GM18499 (cell line): ENCODE data around the gene CDH13.

Source experiments
- ATAC-seq: cut with Tn5 transposase; IDR thresholded peaks from one replicate; pipeline ENCODE4 v1.9.1; 2021; ENCODE audit warnings: moderate number of reproducible peaks; ENCODE audit not compliant: insufficient read depth, unreplicated experiment

Gene CDH13

DNA sequence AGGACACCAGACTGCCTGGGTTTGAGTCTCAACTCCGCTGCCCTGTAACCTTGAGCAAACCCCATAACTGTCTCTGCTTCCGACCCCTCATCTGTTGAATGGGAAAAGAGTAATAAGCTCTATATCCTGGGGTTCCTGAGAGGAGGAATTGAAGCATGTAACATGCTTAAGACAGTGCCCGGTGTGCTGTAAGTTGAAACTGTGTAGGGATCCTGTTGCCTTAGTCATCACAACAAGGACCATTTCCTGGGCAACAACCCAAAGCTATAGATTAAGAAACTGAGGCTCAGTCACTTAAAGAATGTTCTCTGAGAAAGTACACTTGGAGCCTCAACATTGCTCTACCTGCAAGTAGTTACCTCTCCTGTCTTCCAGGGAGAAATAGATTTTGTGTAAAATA, 23.0 kb downstream of the CDH13 start:
- no peak for ATAC-seq

DNA sequence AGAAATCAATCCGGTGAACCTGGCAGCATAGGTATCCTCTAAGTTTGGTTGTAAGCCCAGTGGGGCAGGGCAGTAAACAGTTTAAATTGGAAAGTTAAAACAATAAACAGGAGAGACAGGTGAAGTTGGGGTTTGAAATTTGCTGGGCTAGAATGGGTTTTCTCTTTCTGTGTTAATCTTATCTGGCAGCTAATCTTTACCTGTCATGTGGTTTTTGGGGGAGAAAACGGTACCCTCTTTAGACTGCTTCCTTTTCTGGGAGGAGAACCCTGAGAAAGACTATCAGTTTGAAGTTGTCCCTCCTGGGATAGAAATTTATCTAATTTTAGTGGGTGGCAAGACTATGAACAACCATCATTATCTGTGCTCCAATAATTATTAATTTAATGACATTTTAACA, 24.0 kb downstream of the CDH13 start:
- no peak for ATAC-seq

DNA sequence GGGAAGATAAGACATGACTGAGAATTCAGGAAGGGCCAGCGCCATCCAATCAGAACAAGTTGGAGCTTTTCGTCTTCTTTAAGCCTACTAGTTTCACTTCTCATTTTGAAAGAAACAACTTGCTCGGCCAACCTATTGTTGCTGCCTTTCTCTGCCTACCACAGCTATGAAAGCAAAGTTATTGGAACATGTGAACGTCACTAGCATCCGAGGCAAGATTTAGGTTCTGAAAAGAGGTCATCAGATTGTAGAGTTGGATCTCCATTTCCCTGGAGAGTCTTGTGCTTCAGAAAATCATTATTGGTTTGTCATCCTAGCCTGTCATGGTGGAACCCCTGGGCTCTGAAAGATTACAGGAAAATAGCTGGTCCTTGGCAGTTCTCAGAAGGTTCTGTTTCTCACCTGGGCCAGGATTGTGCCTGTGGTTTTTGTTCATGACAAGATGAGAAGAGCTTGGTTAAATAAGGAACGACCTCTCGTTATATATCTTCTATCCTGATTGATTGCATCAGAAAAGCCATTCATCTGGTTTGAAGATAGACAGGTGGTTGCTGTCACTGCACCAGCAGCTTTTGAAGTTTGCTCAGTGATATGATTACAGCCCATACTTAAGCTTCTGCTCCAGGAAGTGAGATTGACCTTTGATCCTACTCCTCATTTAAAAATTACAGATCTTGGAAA, 25.3 kb downstream of the CDH13 start:
- no peak for ATAC-seq

DNA sequence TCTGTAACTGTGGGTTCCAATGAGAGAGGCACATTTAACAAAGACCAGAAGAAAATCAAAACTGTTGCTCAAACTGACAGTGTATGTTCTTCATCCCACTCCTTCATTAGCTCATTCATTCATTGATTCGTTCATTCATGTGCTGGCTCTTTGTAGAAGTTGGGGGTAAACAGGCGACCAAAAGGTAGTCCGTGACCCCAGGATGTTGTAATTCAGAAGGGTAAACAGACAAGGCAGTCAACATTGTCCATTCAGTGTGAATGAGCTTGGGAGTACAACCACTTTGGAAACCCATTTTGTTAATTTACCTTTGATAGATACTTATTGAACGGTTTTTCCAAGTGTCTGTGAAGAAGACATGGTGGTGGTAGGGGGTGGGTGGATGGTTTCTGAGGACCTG, 26.1 kb downstream of the CDH13 start:
- no peak for ATAC-seq

DNA sequence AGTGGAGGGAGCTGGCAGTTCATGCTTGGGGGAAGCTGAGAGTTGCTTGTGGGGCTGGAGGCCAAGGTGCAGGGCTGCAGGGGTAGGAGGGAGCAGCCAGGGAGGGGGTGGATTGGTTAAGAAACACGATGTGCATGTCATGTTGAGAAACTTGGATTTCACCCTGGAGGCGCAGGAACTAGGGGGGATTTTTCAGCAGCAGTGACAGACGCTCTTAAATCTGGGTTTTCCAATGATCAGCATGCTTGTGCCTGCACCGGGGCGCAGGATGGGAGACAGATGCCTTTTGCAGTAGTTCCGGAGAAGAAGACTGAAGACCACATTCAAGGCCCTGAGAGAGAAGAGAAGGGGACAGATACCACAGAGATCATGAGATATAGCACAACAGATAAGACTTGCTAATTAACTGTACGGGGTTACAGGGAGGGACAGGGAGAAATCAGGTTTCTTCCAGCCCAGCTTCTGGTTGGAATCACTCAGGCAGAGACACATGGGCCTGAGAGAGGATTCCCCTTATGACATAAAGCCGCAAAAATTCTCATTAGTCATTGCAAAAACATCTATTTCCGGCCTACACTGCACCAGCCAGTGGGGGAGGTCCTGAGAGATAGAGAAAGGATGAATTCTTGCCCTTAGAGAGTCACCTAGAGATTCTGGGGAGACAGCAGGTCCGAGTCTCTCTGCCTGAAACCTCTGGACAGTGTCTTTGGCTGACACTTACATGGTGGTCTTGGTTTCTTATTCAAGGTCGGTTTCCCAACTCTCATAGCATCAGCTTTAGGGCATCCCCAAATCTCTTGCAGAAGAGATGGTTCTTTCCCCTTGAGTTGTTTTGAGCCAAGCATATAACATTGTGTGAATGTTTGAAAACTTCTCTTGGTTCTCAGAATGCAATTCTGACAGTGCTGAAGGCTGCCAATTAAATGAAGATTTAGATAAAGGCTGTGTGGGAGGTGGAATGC, 27.1 kb downstream of the CDH13 start:
- peak; percentile 60 for ATAC-seq

DNA sequence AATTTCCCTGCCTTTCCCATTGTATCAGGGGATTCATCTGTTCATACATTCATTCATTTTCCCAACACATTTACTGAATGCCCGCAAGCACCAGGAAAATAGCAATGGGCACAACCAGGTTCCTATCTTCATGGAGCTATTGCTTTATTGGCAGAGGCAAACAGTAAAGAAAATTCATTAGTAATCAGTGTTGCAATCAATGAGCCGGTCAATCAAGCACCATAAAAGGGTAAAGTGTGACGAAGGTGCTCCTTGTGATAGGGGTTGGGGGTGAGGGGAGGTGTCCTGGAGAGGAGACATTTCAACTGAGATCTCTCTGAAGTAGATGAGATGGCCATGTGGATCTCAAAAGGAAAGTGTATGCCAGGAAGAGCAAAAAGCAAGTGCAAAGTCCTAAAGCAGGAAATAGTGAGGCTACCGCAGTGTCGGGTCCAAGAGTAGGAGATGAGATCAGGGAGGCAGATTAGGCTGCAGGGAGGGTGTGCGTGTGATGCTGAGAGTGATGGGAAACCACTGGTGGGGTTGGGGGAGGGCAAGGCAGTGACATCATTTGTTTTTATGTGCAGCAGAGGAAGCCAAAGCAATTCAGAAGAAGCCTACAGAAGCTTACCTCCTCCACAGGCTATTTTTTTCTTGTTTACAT, 28.4 kb downstream of the CDH13 start:
- no peak for ATAC-seq

DNA sequence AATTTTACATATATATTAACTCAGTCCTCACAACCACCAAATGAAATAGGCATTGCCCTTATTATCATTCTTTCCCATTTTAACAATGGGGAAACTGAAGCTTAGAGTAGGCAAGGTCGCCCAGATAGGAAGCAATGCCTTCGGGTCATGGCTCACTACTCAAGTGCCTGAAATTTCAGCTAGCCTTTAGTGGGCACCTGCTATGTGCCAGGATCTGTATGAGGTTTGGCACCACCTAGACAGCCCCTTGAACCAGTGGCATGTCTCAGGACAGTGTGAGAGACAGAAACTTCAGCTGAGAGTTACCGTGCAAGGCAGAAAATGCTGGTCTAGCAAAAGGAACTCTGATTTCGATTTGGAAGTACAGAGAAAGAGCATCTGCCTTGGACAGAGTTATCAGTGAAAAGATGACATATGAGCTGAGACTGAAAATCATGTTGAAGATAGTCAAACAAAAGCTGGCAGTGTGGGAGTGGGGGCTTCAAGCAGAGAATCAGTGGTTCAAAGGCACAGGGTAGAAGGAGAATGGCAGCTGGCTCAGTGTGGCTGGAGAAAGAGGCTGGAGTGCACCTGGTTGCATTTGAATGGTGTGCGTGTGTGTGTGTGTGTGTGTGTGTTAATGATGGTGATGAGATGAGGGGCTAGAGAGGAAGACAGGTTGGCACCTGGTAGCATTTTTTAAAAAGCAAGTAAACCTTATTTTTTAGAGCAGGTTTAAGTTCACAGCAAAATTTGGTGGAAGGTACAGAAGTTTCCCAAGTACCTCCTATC, 29.1 kb downstream of the CDH13 start:
- no peak for ATAC-seq

DNA sequence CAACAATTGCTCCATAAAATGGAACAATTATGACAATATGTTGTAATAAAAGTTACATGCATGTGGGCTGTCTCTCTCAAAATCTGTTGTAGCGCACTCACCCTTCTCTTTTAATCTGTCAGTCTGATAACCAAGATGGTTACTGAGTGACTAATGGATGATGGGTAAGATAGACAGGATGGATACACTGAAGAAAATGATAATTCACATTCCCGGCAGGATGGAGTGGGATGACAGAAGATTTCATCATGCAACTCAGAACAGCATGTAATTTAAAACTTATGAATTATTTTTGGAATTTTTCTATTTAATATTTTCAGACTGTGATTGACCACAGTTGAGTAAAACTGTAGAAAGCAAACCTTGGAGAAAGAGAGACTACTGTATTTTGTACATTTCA, 30.5 kb downstream of the CDH13 start:
- no peak for ATAC-seq

DNA sequence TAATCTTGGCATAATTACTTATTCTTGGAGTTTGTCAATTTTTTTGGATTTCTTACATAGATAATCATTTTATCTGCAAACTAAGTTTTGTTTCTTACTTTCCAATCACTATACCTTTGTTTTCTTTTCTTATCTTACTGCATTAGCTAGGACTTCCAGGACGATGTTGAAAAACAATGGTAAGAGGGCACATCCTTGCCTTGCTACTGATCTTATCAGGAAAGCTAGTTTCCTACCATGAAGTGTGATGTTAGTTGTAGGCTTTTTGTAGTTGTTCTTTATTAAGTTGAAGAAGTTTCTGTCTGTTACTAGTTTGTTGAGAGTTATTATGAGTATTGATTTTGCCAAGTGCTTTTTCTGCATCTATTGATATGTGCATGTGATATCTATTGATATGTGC, 31.0 kb downstream of the CDH13 start:
- ATAC-seq, result no peak

DNA sequence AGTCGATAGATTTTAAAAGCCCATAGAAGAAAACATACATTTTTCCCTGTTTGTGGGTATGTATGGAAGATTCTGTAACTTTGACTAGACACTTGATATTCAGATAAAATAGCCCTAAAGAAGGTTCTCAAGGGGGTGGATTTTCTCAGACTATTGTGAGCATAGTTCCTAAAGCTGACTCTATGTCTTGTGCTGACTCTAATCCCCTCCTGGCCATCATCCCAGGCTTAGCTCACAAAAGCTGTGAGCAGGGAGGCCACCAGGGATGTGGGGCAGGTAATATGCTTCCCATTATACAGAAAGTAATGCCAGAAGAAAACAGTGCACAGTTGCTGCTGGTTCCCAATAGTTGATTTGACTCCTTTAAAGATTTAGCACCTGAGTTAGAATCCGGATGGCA, 32.0 kb downstream of the CDH13 start:
- ATAC-seq, result no peak

DNA sequence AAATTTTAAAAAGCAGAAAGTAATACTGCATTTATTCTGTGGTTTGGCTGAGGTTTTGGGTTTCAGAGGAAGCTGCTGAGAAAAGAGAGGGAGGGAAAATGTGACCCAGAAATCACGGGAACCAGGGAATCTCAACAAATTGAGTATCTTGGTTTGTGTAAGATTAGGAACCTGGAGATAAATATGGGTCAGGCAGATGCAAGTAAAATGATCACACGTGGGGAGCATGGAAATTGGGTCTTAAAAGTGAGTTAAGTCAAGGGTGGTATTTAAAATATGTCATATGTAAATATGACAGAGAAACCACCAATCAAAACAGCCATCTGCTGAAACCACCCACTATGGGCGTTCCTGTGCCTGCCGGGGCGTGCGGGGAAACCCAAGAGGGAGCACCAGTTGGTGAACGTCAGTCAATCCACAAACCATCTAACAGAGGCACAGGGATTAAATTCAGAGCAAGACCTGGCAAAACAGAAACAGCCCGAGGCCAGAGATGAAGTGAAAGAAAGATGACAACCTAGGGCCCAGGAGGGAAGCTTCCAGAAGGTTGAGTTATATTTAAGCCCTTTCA, 33.4 kb downstream of the CDH13 start:
- no peak for ATAC-seq

DNA sequence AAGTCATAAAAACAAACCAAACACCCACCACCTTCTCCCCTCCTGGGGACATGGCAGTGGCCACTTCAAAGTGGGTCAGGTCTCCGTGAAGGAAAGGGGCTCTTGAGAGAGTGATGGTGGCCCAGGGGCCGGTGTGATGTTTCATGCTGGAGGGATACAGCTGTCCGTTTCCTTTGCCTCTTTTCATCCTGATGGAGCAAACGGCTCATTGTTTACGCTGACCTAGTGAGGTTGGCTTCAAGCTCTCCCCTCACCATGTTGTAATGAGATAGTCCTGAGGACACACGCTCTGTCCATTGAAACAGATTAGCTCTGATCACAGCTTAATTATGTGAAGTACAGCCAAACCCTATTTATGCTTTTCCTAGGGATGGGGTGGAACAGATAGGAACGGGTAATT, 34.2 kb downstream of the CDH13 start:
- no peak for ATAC-seq

DNA sequence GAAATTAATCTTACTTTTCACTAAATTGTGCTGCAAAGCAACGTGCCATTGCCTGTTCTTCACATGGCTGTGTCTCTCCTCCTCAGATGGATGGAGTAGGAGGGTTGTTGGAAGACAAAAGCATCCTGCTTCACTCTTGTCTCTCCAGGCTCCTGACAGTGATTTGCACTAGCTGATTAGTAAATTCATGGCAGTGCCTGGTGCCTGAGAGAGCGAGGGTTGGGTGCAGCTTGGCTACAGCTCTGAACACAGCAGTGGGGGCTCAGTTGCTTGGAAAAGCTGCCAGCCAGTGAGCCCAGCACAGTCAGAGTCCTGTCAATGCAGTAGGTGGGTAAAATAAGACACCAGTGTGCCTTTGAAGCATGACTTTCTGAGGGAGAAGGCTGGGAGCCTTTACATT, 37.4 kb downstream of the CDH13 start:
- ATAC-seq, result no peak

DNA sequence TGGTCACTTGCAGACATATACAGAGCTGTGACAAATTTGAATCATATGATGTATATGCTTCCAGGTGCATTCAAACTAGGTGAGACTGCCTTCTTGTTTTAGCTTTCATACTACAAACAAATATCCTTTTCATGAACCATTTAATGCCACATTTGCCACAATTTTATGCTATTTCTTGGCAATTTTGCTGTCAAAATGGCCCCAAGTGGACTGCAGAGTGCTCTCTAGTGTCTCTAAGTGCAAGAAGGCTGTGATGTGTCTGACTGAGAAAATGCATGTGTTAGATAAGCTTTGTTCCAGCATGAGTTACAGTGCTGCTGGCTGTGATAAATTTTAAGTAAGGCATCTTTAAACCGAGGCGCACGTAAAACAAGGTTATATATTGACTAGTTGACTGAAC, 38.3 kb downstream of the CDH13 start:
- ATAC-seq, result no peak

DNA sequence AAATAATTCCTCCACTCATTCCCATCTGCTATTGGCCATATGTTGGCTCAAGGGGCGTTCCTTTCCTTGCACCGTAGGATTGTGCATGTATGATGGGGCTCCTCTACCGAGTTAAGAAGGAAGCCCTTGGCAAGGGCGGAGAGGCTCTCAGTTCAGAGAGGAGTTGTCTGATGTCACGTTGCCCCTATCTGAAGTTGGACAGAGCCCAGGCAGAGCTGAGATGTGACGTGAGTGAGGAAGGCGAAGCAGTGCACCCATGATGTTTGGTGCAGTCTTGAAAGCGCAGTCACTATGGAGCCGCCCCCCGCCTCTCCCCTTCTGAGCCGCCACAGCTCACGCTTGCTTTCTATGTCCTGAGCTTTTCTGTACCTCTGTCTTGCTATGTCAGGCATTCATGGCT, 40.7 kb downstream of the CDH13 start:
- no peak for ATAC-seq

DNA sequence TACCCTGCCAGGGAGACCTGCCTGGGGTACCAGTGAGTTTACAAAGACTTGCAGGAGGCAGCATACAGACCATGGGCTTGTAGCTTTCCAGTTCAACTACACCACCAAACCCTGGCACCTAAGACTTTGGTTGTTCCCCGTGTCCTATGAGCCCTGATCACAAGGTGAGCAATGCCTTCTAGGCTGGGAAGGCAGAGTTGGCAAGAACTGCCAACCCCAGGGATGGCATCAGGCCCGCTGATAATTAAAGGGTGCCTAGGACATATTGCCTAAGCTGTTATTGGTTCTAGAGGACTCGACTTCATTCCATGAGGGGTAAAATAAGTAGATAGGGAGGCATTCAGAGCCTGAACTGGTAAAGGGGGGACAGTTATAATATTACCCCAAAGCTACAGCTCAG, 41.3 kb downstream of the CDH13 start:
- ATAC-seq, result no peak

DNA sequence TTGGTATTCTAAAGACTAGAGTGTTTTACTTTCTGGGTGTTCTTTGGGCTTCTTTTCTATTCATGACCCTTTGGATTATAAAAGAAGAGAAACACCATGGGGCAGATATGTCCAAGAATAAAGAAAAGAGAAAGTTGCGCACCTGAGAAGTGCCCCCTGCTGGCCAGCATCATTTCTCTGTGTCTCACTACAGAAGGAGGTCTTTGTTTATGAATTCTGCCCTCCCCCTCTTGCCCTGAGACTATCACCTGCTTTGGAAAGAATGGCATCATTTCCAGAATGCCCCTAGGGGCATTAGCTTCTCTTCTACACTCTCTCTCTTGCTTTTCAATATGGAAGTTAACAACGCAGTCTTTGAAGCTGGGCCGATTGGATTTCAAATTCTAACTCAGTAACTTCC, 45.0 kb downstream of the CDH13 start:
- no peak for ATAC-seq

DNA sequence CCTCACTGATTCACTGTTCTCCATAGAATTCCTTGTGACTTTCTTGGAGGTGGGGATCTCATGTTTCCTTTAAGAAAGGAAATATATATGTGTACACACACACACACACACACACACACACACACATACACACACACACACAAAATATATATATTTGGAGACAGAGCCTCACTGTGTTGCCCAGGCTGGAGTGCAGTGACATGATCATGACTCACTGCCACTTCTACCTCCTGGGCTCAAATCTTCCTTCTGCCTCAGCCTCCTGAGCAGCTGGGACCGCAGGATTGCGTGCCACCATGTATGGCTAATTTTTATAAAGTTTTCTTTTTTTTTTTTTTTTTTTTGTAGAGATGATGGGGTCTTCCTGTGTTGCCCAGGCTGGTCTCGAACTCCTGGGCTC, 45.9 kb downstream of the CDH13 start:
- ATAC-seq, result no peak

DNA sequence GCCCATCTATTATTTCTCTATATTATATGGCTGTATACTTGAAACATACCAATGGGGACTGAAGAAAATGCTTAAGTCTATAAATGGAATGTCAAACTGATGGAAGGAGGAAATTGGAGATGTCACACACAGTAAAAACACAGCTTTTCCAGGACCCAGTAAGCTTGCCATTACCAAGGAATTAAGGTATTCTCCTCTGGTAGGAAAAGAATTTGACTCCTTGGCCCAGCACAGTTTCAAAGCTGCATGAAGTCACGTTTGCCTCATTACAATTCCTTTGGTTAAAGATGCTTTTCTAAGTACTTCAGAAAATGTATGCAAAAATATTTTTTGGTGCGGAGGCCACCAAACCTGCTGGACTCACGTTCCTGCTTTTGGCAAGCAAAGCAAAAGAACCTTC, 48.5 kb downstream of the CDH13 start:
- ATAC-seq, result no peak

DNA sequence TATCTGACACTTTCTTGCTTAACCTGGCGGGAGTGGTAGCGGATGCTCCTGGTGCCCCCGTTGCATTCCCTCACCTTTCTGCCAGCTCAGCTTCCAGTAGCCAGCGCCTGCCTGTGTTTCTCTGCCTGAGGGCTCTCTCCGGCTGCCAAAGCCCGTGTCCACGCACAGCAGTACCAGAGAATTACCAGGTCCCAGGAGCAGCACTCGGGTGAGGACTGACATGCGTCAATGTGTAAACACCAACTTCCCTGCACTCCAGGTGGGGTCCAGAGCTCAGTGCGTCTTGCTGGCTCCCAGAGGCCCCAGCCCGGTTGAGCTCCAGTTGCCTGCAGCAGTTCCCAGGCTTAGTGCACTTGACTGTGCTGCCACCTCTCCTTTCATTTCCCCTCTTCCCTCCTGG, 54.8 kb downstream of the CDH13 start:
- no peak for ATAC-seq
